Measurements from ENCODE around the gene GYS1.
A peak's percentile ranks its signal among the peaks of the same experiment; 100 is the strongest.
"Not testable (repeated sequence)": the region's sequence is repeated elsewhere in the genome, so short reads cannot be mapped to it uniquely, and the experiment has no call there.

Gene GYS1

GRCh38 chr19:48938256-48938655, 54.9 kb downstream of the GYS1 start:
- no peak for DNase-seq (ENCODE audit: low spot score)

- no peak for DNase-seq (ENCODE audit: low spot score)
Measured at GRCh38 chr19:48935864-48936263, 57.2 kb downstream of the GYS1 start.

GRCh38 chr19:48934837-48935236, 58.3 kb downstream of the GYS1 start:
- no peak for DNase-seq (ENCODE audit: low spot score)

GRCh38 chr19:48933382-48933932, 59.7 kb downstream of the GYS1 start, which contains the start of gene DHDH:
Gene DHDH (plus strand): TSS chr19:48933699. CDS start chr19:48933722, 23 bp downstream.
- DNase-seq (ENCODE audit: low spot score), result peak; percentile 91

- DNase-seq (ENCODE audit: low spot score), result no peak
Measured at GRCh38 chr19:48928164-48929025, 64.7 kb downstream of the GYS1 start.

DNA sequence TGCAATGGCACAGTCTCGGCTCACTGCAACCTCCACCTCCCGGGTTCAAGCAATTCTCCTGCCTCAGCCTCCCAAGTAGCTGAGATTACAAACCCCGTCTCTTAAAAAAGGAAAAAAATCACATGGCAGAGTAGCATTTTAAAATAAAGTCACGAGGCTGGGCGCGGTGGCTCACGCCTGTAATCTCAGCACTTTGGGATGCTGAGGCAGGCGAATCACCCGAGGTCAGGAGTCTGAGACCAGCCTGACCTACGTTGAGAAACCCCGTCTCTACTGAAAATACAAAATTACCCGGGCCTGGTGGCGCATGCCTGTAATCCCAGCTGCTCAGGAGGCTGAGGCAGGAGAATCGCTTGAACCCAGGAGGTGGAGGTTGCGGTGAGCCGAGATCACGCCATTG, 65.4 kb downstream of the GYS1 start:
- not testable (repeated sequence) for DNase-seq (ENCODE audit: low spot score)

DNA sequence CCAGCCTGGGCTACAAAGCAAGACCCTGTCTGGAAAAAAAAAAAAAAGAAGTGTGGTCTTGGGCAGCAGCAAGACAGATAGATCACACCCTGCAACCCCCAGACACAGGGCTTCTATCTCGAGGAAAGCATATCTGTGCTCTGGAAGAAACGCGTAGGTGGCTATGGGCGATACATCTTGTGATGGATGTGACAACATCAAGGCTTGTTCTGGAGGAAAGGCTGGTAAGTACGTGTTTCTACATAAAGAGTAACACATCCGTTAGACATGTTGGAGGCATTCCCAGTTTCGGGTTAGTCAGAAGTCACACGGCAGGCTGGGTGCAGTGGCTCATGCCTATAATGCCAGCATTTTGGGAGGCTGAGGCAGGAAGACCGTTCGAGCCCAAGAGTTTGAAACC, 66.2 kb downstream of the GYS1 start:
- DNase-seq (ENCODE audit: low spot score), result no peak

- DNase-seq (ENCODE audit: low spot score), result not testable (repeated sequence)
Measured at GRCh38 chr19:48925890-48926289, 67.2 kb downstream of the GYS1 start.

GRCh38 chr19:48925240-48925843, 67.8 kb downstream of the GYS1 start:
- DNase-seq (ENCODE audit: low spot score), result no peak

- DNase-seq (ENCODE audit: low spot score), result no peak
Measured at GRCh38 chr19:48922548-48923490, 70.3 kb downstream of the GYS1 start.

DNA sequence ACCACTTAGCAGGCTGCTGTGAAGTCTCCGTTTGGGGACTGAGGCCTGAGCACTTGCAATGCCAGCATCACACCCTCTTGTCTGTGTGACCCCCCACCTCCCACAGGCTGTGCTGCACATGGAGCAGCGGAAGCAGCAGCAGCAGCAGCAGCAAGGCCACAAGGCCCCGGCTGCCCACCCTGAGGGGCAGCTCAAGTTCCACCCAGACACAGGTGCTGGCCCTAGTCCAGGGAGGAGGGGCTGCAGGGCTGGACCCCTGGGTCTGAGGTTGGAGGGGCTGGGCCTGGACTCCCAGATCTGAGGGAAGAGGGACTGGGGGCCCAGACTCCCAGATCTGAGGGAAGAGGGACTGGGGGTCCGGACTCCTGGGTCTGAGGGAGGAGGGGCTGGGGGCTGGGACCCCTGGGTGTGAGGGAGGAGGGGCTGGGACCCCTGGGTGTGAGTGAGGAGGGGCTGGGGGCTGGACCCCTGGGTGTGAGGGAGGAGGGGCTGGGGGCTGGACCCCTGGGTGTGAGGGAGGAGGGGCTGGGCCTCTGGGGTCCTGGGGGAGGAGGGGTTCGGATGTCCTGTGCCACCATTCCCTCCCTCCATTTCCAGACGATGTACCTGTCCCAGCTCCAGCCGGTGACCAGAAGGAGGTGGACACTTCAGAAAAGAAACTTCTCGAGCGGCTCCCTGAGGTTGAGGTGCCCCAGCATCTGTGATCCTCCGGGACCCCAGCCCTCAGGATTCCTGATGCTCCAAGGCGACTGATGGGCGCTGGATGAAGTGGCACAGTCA, 71.2 kb downstream of the GYS1 start:
- no peak for DNase-seq (ENCODE audit: low spot score)

DNA sequence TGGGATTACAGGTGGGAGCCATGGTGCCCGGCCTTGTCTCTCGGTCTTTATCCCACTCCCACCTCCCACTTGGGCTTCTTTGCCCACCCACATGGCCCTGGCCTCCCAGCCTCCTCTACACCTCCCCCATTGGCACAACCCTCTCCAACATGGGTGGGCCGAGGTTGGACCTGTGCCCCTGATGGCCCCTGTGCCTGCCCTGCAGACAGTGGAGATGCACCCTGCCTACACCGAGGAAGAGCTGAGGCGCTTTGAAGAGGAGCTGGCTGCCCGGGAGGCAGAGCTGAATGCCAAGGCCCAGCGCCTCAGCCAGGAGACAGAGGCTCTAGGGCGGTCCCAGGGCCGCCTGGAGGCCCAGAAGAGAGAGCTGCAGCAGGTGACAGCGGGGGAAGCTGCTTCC, 72.2 kb downstream of the GYS1 start:
- no peak for DNase-seq (ENCODE audit: low spot score)

GRCh38 chr19:48919271-48919670, 73.8 kb downstream of the GYS1 start:
- not testable (repeated sequence) for DNase-seq (ENCODE audit: low spot score)

GRCh38 chr19:48918801-48919247, 74.3 kb downstream of the GYS1 start:
- peak; percentile 78 for DNase-seq (ENCODE audit: low spot score)

Measured in ecto neural progenitor cell (in vitro differentiated cells).